Endothelial cell of umbilical vein (primary cell): Measurements from ENCODE around the gene NEO1.

Source experiments
- EZH2 ChIP-seq: IDR thresholded peaks from 2 replicates; pipeline ENCODE4 v1.6.1; 2012; ENCODE audit warnings: borderline replicate concordance, low read depth, mild to moderate bottlenecking, moderate library complexity, low read length, inconsistent platforms; ENCODE audit not compliant: severe bottlenecking
- FOS ChIP-seq: IDR thresholded peaks from 2 replicates; pipeline ENCODE4 v1.6.1; 2011; ENCODE audit warnings: mild to moderate bottlenecking, low read length, moderate library complexity, borderline replicate concordance; ENCODE audit not compliant: insufficient read depth
- GATA2 ChIP-seq: IDR thresholded peaks from 2 replicates; pipeline ENCODE4 v1.7.0; 2011; ENCODE audit warnings: low read depth, mild to moderate bottlenecking, moderate library complexity, mixed read lengths, low read length; ENCODE audit not compliant: insufficient read length, insufficient read depth
- JUN ChIP-seq: IDR thresholded peaks from 2 replicates; pipeline ENCODE4 v1.6.1; 2011; ENCODE audit warnings: borderline replicate concordance, low read depth; ENCODE audit not compliant: insufficient read length, insufficient read depth
- MAX ChIP-seq: IDR thresholded peaks from 2 replicates; pipeline ENCODE4 v1.6.1; 2011; ENCODE audit not compliant: insufficient read depth, insufficient read length
- MYC ChIP-seq: IDR thresholded peaks from one replicate; pipeline ENCODE4 v1.6.1; 2011; ENCODE audit warnings: mild to moderate bottlenecking, low read depth, low read length
- POLR2A ChIP-seq: IDR thresholded peaks from 2 replicates; pipeline ENCODE4 v1.6.1; 2012; ENCODE audit warnings: low read depth, mild to moderate bottlenecking, control low read depth, low read length
- POLR2AphosphoS5 ChIP-seq: IDR thresholded peaks from 2 replicates; pipeline ENCODE4 v1.6.1; 2012; ENCODE audit warnings: low read depth, mild to moderate bottlenecking, control low read depth, low read length, moderate library complexity; ENCODE audit not compliant: insufficient read depth
- TF ChIP-seq, protein P1 (sequence below), 2 donors: IDR thresholded peaks; 1 replicate in 1 of 2; 2 replicates in 1 of 2; pipeline ENCODE4 v1.5.1; 2011; ENCODE audit warnings: low read length in 2 of 2, mild to moderate bottlenecking in 2 of 2, moderate library complexity in 2 of 2, control low read depth in 1 of 2, inconsistent platforms in 1 of 2, low read depth in 1 of 2; ENCODE audit not compliant: insufficient read depth in 1 of 2; ENCODE audit errors: extremely low read depth in 1 of 2

DNA sequence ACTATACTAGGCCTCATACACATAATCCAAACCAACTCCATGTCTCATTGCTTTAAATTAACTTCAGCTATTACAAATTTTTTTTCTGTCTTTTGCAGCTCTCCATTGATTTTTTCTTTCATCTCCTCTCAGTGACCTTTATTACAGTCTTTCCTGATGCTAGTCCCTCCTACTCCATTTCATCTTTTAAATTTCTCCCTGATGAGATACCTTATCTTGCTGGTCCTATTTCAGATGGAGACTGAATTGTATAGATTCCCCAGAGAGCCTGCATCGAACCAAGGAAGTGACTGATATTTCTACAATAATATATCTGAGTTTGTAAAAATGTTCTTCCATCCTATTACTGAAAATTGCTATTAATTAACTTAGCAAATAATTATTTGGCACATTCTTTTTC lies 45.7 kb upstream of the NEO1 start:
- no peak for TF ChIP-seq MYC
- TF ChIP-seq, protein P1, sequence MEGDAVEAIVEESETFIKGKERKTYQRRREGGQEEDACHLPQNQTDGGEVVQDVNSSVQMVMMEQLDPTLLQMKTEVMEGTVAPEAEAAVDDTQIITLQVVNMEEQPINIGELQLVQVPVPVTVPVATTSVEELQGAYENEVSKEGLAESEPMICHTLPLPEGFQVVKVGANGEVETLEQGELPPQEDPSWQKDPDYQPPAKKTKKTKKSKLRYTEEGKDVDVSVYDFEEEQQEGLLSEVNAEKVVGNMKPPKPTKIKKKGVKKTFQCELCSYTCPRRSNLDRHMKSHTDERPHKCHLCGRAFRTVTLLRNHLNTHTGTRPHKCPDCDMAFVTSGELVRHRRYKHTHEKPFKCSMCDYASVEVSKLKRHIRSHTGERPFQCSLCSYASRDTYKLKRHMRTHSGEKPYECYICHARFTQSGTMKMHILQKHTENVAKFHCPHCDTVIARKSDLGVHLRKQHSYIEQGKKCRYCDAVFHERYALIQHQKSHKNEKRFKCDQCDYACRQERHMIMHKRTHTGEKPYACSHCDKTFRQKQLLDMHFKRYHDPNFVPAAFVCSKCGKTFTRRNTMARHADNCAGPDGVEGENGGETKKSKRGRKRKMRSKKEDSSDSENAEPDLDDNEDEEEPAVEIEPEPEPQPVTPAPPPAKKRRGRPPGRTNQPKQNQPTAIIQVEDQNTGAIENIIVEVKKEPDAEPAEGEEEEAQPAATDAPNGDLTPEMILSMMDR (IDR thresholded peaks at IDR 0.05; ENCODE audit: extremely low read depth in 1 of 2, insufficient read depth in 1 of 2, low read depth in 1 of 2, low read length in 2 of 2), result no peak
- no peak for TF ChIP-seq POLR2A
- TF ChIP-seq JUN, result no peak
- no peak for TF ChIP-seq POLR2AphosphoS5
- TF ChIP-seq EZH2, result no peak
- no peak for TF ChIP-seq MAX
- TF ChIP-seq FOS, result no peak
- no peak for TF ChIP-seq GATA2
